GM23338 (cell line): Measurements from ENCODE around the gene CFAP100. TPM values are rescaled to one million over a fixed set of nuclear protein-coding genes. Genes with fewer than 3 reads are reported as not detected.

Experiments
- ATAC-seq: fragments of 200-7000 bp; cut with Tn5 transposase; 3 replicates; pipeline ENCODE4 v1.9.1; 2020
- DNase-seq: peaks from one replicate; pipeline ENCODE4 v3.0.0-alpha.2; 2015; ENCODE audit warnings: low spot score
- H2AFZ ChIP-seq: fragments of 200-600 bp; sonication (generic); 2 replicates; pipeline ENCODE4 v1.8.0; 2016; ENCODE audit warnings: antibody characterized with exemption, mild to moderate bottlenecking, moderate library complexity
- H3F3A ChIP-seq: fragments of 200-600 bp; sonication (generic); replicated peaks from 2 replicates; pipeline ENCODE4 v1.8.0; 2017; ENCODE audit warnings: antibody characterized with exemption, mixed run types, low read depth
- H3K27ac ChIP-seq: fragments of 200-600 bp; sonication (generic); 2 replicates; pipeline ENCODE4 v1.6.1; 2016; ENCODE audit warnings: low read depth
- H3K27me3 ChIP-seq: fragments of 200-600 bp; sonication (generic); 2 replicates; pipeline ENCODE4 v1.8.0; 2016; ENCODE audit warnings: mild to moderate bottlenecking, mixed run types, moderate library complexity; ENCODE audit not compliant: insufficient read depth
- H3K36me3 ChIP-seq: fragments of 200-600 bp; sonication (generic); 2 replicates; pipeline ENCODE4 v1.8.0; 2016; ENCODE audit warnings: mild to moderate bottlenecking; ENCODE audit not compliant: insufficient read depth
- H3K4me1 ChIP-seq: fragments of 200-600 bp; sonication (generic); 2 replicates; pipeline ENCODE4 v1.8.0; 2016; ENCODE audit warnings: mild to moderate bottlenecking, moderate library complexity; ENCODE audit not compliant: insufficient read depth
- H3K4me2 ChIP-seq: fragments of 200-600 bp; sonication (generic); 2 replicates; pipeline ENCODE4 v1.7.1; 2017; ENCODE audit warnings: mixed run types
- H3K4me3 ChIP-seq: fragments of 200-600 bp; sonication (generic); 2 replicates; pipeline ENCODE4 v1.6.1; 2016; ENCODE audit warnings: mixed run types
- H3K79me2 ChIP-seq: fragments of 200-600 bp; sonication (generic); replicated peaks from 2 replicates; pipeline ENCODE4 v1.8.0; 2017; ENCODE audit warnings: mild to moderate bottlenecking; ENCODE audit not compliant: insufficient read depth
- H3K9me2 ChIP-seq: fragments of 200-600 bp; sonication (generic); 2 replicates; pipeline ENCODE4 v1.8.0; 2017; ENCODE audit not compliant: insufficient read depth
- H4K20me1 ChIP-seq: fragments of 200-600 bp; sonication (generic); replicated peaks from 2 replicates; pipeline ENCODE4 v1.8.0; 2017; ENCODE audit warnings: mild to moderate bottlenecking; ENCODE audit not compliant: insufficient read depth
- H3K27ac Mint-ChIP-seq: 2 replicates; pipeline ENCODE4 v1.8.0; 2020; ENCODE audit warnings: inconsistent platforms, mild to moderate bottlenecking, moderate library complexity, mixed read lengths
- H3K27me3 Mint-ChIP-seq: 3 replicates; pipeline ENCODE4 v1.8.0; 2022; ENCODE audit warnings: low read depth, mild to moderate bottlenecking, moderate library complexity, mixed read lengths, inconsistent platforms; ENCODE audit not compliant: insufficient read depth, poor library complexity
- H3K36me3 Mint-ChIP-seq: 3 replicates; pipeline ENCODE4 v1.8.0; 2021; ENCODE audit warnings: low read depth, mild to moderate bottlenecking, inconsistent platforms, moderate library complexity, mixed read lengths
- H3K4me1 Mint-ChIP-seq: 3 replicates; pipeline ENCODE4 v1.8.0; 2020; ENCODE audit warnings: mild to moderate bottlenecking, inconsistent platforms, mixed read lengths
- H3K4me3 Mint-ChIP-seq: 3 replicates; pipeline ENCODE4 v1.8.0; 2021; ENCODE audit warnings: moderate library complexity, mild to moderate bottlenecking, inconsistent platforms, mixed read lengths
- H3K9me3 Mint-ChIP-seq: 3 replicates; pipeline ENCODE4 v1.8.0; 2020; ENCODE audit warnings: moderate library complexity, mild to moderate bottlenecking, inconsistent platforms, mixed read lengths
- CREB1 ChIP-seq: fragments of 250-450 bp; sonication (Bioruptor Pico); IDR thresholded peaks from 2 replicates; pipeline ENCODE4 v1.5.0; 2020; ENCODE audit warnings: low read depth, mild to moderate bottlenecking, moderate library complexity
- EZH2 ChIP-seq: fragments of 200-600 bp; sonication (generic); IDR thresholded peaks from one replicate; pipeline ENCODE4 v1.8.0; 2017; ENCODE audit warnings: antibody characterized with exemption, mild to moderate bottlenecking, low read depth; ENCODE audit not compliant: unreplicated experiment
- EZH2phosphoT487 ChIP-seq: fragments of 200-600 bp; sonication (generic); IDR thresholded peaks from one replicate; pipeline ENCODE4 v1.8.1; 2018; ENCODE audit warnings: antibody characterized with exemption; ENCODE audit not compliant: unreplicated experiment
- JUNB ChIP-seq: IDR thresholded peaks from one replicate; pipeline ENCODE4 v1.6.1; 2016; ENCODE audit warnings: antibody characterized with exemption; ENCODE audit not compliant: unreplicated experiment
- NANOG ChIP-seq: IDR thresholded peaks from 2 replicates; pipeline ENCODE4 v1.6.1; 2016; ENCODE audit warnings: antibody characterized with exemption, borderline replicate concordance
- POLR2AphosphoS5 ChIP-seq: IDR thresholded peaks from 2 replicates; pipeline ENCODE4 v1.6.1; 2016; ENCODE audit warnings: antibody characterized with exemption, low read depth
- STAT1 ChIP-seq: IDR thresholded peaks from one replicate; pipeline ENCODE4 v1.6.1; 2016; ENCODE audit warnings: antibody characterized with exemption; ENCODE audit not compliant: unreplicated experiment
- ZNF114 ChIP-seq: fragments of 250-450 bp; sonication (Bioruptor Pico); IDR thresholded peaks from 2 replicates; pipeline ENCODE4 v1.5.0; 2020; ENCODE audit warnings: mild to moderate bottlenecking, moderate library complexity
- ZNF331 ChIP-seq: fragments of 250-450 bp; sonication (Bioruptor Pico); IDR thresholded peaks from 2 replicates; pipeline ENCODE4 v1.5.0; 2020; ENCODE audit warnings: low read depth, mild to moderate bottlenecking, moderate library complexity
- polyA plus RNA-seq: library from polyadenylated mRNA; unstranded; fragments of >200 nt; fragmentation: Nextera tagmentation; extraction: Ambion mirVana; gene quantifications from 2 replicates; pipeline ENCODE4 v1.2.1, GENCODE V29; 2016
- total RNA-seq: library from RNA; depleted of rRNA; stranded (reverse); fragments of >200 nt; shearing (Covaris generic); gene quantifications from 2 replicates; pipeline ENCODE4 v1.2.3, GENCODE V29; 2014
- TF ChIP-seq, protein P1 (sequence below): fragments of 250-450 bp; sonication (Bioruptor Pico); IDR thresholded peaks from 2 replicates; pipeline ENCODE4 v1.5.0; 2020; ENCODE audit warnings: mild to moderate bottlenecking, moderate library complexity
- TF ChIP-seq, protein P2 (sequence below): IDR thresholded peaks from 2 replicates; pipeline ENCODE4 v1.6.1; 2016; ENCODE audit warnings: antibody characterized with exemption
- TF ChIP-seq, protein P3 (sequence below): IDR thresholded peaks from one replicate; pipeline ENCODE4 v1.6.1; 2018; ENCODE audit warnings: antibody characterized with exemption; ENCODE audit not compliant: unreplicated experiment
- TF ChIP-seq, protein P4 (sequence below), 2 experiments: fragments of 200-600 bp in 1 of 2; sonication (generic) in 1 of 2; conservative IDR thresholded peaks; 2 replicates each; pipeline versions ENCODE4 v1.5.1 to v1.6.1; 2016 to 2017; ENCODE audit warnings: antibody characterized with exemption in 2 of 2, low read depth in 2 of 2, mild to moderate bottlenecking in 2 of 2, moderate library complexity in 1 of 2

The CFAP100 gene
- total and polyA plus RNA-seq, 2 experiments from 2014 or later: 0.07 TPM; not detected in 1

DNA sequence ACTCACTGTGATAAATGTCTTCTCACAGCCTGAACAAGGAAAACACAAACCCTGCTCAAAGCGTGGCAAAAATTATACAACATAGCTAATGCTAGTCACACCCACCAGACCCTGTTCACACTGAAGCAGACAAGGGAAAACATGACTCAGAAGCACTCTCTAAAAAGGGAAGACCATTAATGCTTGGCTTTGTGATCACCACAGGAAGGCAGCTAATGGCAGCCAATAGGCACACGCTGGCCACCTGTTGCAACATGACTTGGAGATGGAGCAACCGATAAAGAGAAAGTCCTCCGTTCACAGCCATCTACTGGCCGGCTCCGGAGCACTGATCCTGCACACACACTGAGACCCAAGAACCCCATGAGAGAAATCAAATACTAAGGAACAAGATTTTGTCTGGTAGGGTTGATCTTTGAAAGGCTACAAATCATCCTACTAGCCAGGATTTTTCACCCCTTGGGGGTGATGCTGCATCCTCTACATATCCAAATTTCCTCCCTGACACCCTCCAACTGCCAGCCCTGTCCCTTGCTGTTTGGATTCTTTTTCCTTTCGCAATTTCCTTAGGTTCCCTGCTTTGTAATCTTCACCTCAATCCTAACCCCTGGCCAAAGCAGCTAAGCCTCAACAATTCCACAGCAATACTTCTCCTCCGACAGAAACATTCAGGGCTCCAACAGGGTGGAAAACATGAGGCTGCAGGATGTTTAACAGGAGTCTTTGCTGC, 77.7 kb downstream of the CFAP100 start:
- Mint-ChIP-seq H3K36me3 (peaks cover 57% of the 10 kb centered on the region), H3K27me3 (peaks cover 8% of the 10 kb centered on the region), H3K27ac (peak overlapping the region; percentile 83), H3K9me3 (no peaks in the 10 kb centered on the region; the same call in 2 of the 3 replicates), H3K4me1 (peaks cover 35% of the 10 kb centered on the region), H3K4me3 (peak overlapping the region; percentile 91)
- TF ChIP-seq, protein P1, sequence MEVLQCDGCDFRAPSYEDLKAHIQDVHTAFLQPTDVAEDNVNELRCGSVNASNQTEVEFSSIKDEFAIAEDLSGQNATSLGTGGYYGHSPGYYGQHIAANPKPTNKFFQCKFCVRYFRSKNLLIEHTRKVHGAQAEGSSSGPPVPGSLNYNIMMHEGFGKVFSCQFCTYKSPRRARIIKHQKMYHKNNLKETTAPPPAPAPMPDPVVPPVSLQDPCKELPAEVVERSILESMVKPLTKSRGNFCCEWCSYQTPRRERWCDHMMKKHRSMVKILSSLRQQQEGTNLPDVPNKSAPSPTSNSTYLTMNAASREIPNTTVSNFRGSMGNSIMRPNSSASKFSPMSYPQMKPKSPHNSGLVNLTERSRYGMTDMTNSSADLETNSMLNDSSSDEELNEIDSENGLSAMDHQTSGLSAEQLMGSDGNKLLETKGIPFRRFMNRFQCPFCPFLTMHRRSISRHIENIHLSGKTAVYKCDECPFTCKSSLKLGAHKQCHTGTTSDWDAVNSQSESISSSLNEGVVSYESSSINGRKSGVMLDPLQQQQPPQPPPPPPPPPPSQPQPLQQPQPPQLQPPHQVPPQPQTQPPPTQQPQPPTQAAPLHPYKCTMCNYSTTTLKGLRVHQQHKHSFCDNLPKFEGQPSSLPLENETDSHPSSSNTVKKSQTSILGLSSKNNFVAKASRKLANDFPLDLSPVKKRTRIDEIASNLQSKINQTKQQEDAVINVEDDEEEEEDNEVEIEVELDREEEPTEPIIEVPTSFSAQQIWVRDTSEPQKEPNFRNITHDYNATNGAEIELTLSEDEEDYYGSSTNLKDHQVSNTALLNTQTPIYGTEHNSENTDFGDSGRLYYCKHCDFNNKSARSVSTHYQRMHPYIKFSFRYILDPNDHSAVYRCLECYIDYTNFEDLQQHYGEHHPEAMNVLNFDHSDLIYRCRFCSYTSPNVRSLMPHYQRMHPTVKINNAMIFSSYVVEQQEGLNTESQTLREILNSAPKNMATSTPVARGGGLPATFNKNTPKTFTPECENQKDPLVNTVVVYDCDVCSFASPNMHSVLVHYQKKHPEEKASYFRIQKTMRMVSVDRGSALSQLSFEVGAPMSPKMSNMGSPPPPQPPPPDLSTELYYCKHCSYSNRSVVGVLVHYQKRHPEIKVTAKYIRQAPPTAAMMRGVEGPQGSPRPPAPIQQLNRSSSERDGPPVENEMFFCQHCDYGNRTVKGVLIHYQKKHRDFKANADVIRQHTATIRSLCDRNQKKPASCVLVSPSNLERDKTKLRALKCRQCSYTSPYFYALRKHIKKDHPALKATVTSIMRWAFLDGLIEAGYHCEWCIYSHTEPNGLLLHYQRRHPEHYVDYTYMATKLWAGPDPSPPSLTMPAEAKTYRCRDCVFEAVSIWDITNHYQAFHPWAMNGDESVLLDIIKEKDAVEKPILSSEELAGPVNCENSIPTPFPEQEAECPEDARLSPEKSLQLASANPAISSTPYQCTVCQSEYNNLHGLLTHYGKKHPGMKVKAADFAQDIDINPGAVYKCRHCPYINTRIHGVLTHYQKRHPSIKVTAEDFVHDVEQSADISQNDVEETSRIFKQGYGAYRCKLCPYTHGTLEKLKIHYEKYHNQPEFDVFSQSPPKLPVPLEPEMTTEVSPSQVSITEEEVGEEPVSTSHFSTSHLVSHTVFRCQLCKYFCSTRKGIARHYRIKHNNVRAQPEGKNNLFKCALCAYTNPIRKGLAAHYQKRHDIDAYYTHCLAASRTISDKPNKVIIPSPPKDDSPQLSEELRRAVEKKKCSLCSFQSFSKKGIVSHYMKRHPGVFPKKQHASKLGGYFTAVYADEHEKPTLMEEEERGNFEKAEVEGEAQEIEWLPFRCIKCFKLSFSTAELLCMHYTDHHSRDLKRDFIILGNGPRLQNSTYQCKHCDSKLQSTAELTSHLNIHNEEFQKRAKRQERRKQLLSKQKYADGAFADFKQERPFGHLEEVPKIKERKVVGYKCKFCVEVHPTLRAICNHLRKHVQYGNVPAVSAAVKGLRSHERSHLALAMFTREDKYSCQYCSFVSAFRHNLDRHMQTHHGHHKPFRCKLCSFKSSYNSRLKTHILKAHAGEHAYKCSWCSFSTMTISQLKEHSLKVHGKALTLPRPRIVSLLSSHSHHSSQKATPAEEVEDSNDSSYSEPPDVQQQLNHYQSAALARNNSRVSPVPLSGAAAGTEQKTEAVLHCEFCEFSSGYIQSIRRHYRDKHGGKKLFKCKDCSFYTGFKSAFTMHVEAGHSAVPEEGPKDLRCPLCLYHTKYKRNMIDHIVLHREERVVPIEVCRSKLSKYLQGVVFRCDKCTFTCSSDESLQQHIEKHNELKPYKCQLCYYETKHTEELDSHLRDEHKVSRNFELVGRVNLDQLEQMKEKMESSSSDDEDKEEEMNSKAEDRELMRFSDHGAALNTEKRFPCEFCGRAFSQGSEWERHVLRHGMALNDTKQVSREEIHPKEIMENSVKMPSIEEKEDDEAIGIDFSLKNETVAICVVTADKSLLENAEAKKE: no peak
- TF ChIP-seq EZH2phosphoT487 (no peak), CREB1 (CRISPR knock-in tag) (no peak), ZNF331 (CRISPR knock-in tag) (no peak), NANOG (no peak), STAT1 (no peak), EZH2 (no peak), POLR2AphosphoS5 (no peak), ZNF114 (CRISPR knock-in tag) (no peak), JUNB (no peak)
- TF ChIP-seq, protein P2, sequence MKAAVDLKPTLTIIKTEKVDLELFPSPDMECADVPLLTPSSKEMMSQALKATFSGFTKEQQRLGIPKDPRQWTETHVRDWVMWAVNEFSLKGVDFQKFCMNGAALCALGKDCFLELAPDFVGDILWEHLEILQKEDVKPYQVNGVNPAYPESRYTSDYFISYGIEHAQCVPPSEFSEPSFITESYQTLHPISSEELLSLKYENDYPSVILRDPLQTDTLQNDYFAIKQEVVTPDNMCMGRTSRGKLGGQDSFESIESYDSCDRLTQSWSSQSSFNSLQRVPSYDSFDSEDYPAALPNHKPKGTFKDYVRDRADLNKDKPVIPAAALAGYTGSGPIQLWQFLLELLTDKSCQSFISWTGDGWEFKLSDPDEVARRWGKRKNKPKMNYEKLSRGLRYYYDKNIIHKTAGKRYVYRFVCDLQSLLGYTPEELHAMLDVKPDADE: no peak
- TF ChIP-seq, protein P3, sequence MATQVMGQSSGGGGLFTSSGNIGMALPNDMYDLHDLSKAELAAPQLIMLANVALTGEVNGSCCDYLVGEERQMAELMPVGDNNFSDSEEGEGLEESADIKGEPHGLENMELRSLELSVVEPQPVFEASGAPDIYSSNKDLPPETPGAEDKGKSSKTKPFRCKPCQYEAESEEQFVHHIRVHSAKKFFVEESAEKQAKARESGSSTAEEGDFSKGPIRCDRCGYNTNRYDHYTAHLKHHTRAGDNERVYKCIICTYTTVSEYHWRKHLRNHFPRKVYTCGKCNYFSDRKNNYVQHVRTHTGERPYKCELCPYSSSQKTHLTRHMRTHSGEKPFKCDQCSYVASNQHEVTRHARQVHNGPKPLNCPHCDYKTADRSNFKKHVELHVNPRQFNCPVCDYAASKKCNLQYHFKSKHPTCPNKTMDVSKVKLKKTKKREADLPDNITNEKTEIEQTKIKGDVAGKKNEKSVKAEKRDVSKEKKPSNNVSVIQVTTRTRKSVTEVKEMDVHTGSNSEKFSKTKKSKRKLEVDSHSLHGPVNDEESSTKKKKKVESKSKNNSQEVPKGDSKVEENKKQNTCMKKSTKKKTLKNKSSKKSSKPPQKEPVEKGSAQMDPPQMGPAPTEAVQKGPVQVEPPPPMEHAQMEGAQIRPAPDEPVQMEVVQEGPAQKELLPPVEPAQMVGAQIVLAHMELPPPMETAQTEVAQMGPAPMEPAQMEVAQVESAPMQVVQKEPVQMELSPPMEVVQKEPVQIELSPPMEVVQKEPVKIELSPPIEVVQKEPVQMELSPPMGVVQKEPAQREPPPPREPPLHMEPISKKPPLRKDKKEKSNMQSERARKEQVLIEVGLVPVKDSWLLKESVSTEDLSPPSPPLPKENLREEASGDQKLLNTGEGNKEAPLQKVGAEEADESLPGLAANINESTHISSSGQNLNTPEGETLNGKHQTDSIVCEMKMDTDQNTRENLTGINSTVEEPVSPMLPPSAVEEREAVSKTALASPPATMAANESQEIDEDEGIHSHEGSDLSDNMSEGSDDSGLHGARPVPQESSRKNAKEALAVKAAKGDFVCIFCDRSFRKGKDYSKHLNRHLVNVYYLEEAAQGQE: no peak
- TF ChIP-seq, protein P4, sequence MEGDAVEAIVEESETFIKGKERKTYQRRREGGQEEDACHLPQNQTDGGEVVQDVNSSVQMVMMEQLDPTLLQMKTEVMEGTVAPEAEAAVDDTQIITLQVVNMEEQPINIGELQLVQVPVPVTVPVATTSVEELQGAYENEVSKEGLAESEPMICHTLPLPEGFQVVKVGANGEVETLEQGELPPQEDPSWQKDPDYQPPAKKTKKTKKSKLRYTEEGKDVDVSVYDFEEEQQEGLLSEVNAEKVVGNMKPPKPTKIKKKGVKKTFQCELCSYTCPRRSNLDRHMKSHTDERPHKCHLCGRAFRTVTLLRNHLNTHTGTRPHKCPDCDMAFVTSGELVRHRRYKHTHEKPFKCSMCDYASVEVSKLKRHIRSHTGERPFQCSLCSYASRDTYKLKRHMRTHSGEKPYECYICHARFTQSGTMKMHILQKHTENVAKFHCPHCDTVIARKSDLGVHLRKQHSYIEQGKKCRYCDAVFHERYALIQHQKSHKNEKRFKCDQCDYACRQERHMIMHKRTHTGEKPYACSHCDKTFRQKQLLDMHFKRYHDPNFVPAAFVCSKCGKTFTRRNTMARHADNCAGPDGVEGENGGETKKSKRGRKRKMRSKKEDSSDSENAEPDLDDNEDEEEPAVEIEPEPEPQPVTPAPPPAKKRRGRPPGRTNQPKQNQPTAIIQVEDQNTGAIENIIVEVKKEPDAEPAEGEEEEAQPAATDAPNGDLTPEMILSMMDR (conservative IDR thresholded peaks at IDR 0.05; ENCODE audit: low read depth in 2 of 2): no peak
- no peaks in the 10 kb centered on the region for H3K27me3 ChIP-seq
- ATAC-seq (no peak), DNase-seq (no peak)
- peak overlapping the region; percentile 85; the same call in 1 of the 2 replicates for H3K4me3 ChIP-seq
- no peaks in the 10 kb centered on the region for H3F3A ChIP-seq
- peaks cover 18% of the 10 kb centered on the region for H3K4me1 ChIP-seq
- peak overlapping the region; percentile 93 for H3K4me2 ChIP-seq
- H3K9me2 ChIP-seq: no peaks in the 10 kb centered on the region
- 0 out of 2 replicates have a peak overlapping the region, but pooled peaks have one; percentile 39 for H3K27ac ChIP-seq
- H3K79me2 ChIP-seq: peaks cover 73% of the 10 kb centered on the region
- H4K20me1 ChIP-seq: peaks cover 42% of the 10 kb centered on the region
- H2AFZ ChIP-seq: no peak overlapping the region
- H3K36me3 ChIP-seq: peaks cover 26% of the 10 kb centered on the region
